ENCODE measurements around the gene LCP1. TPM values are rescaled to one million over a fixed set of nuclear protein-coding genes. Genes with fewer than 3 reads are reported as not detected.

LCP1 gene
- total RNA-seq, 1 donor from 2014 or later, result 8.3 TPM

DNA sequence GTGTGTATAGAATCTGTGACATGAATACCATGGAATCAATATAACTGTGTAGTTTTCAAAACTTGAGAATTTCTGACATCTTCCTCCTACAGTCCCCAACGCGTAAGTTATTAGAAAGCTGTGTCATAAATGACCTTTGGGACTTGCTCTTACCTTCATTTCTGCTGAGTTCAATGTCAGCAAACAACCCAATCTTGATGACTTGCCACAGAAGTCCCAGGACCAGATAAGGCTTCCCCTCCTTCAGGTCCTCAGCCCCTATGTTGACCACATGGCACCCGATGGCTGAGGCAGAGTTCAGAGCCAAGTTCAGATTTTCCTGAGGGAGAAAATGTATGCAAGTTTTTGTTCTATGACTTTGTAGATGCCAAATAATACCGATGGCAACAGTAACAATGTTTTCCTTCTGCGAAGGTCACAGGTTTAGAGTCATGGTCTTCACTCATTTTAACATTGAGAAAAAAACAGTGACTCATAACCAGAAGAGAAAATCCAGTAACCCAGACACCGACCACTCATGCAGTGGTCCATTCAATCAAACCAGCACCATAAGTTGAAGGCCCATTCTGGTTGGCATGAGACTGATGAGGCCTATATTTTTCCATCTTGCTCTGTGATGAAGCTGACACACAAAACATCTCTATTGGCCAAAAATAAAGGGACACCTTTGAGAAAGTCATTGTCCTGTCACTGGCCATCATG lies 29.2 kb downstream of the LCP1 start:
- peaks cover 2% of the 10 kb centered on the region for H3K36me3 Mint-ChIP-seq (ENCODE audit: insufficient read depth)
- H3K4me1 Mint-ChIP-seq (ENCODE audit: low read depth), result peaks cover 13% of the 10 kb centered on the region
- DNase-seq (ENCODE audit: low spot score, unreplicated experiment), result no peak
- H3K4me3 Mint-ChIP-seq (ENCODE audit: low read depth), result no peak overlapping the region
- TF ChIP-seq, protein P1, sequence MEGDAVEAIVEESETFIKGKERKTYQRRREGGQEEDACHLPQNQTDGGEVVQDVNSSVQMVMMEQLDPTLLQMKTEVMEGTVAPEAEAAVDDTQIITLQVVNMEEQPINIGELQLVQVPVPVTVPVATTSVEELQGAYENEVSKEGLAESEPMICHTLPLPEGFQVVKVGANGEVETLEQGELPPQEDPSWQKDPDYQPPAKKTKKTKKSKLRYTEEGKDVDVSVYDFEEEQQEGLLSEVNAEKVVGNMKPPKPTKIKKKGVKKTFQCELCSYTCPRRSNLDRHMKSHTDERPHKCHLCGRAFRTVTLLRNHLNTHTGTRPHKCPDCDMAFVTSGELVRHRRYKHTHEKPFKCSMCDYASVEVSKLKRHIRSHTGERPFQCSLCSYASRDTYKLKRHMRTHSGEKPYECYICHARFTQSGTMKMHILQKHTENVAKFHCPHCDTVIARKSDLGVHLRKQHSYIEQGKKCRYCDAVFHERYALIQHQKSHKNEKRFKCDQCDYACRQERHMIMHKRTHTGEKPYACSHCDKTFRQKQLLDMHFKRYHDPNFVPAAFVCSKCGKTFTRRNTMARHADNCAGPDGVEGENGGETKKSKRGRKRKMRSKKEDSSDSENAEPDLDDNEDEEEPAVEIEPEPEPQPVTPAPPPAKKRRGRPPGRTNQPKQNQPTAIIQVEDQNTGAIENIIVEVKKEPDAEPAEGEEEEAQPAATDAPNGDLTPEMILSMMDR (IDR thresholded peaks at IDR 0.05; ENCODE audit: unreplicated experiment), result no peak
- no peaks in the 10 kb centered on the region for H3K27me3 Mint-ChIP-seq
- no peak overlapping the region for H3K27ac Mint-ChIP-seq
- no peaks in the 10 kb centered on the region for H3K9me3 Mint-ChIP-seq (ENCODE audit: low read depth)

DNA sequence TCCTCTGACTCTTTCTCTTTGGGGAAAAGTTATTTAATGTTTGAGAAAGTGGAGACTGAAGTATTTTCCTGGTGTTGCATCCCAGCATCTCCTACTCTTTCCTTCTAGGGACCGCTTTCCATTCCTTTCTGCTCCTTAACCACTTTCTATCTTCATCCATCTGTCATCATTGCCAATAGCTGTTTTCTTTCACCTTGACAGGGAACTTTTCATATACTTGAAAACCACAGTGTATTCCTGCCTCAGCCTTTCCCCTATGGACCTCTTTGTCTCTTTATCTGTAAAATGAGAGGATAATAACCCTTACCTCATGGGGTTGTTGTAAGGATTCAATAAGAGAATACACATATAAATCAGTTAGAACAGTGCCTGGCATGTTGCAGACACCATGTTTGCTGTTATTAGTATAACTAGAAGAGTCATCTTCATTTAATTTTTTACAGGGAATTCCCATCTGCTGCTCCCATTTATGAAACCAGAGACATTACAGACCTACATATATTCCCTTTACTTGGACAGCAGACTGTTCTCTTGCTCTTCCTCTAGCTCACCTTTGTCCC lies 31.8 kb downstream of the LCP1 start:
- Mint-ChIP-seq H3K4me1 (ENCODE audit: low read depth) (peaks cover 26% of the 10 kb centered on the region), H3K27me3 (no peaks in the 10 kb centered on the region), H3K36me3 (ENCODE audit: insufficient read depth) (peaks cover 2% of the 10 kb centered on the region), H3K9me3 (ENCODE audit: low read depth) (peaks cover 2% of the 10 kb centered on the region), H3K27ac (no peak overlapping the region), H3K4me3 (ENCODE audit: low read depth) (no peak overlapping the region)
- DNase-seq (ENCODE audit: low spot score, unreplicated experiment), result no peak
- TF ChIP-seq, protein P1 (IDR thresholded peaks at IDR 0.05; ENCODE audit: unreplicated experiment), result no peak

DNA sequence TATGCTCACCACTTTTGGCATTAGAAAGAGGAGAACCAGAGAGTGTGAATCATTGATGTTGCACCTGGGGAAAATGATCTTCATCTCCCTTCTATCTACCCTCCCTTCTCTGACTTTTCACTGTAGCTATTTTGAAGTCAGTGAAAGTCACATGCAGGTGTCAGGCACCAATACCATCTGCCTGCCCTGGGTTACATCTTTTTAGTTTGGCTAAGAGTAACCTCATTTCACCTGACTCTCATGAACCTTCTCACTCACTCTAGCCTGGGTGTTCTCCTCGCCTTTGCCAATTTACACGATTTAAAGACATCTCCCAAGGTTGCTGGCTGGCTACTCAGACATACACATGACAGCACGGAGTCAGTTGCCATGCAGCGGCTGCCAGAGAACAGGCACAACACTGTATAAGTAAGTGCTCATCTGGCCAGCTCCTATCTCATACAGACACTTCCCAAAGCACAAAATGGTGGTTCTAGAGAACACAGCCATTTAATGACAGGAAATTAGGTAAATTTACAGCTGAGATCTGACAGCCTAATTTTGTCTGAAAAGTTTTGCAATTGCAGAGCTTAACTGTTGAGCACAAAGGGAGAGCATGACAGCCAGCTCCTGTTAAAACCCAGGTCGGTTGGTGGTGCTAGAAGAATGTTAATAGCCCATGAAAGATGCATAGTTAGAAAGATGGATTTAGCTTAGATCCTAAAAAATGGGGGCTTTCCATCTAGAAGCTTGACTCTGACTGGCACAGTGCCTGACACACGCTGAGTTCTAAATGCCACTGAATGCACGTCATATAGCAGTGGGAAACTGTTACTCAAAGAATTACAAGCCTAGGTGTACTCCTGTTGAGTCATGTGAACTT lies 32.5 kb downstream of the LCP1 start:
- Mint-ChIP-seq H3K4me1 (ENCODE audit: low read depth) (peaks cover 32% of the 10 kb centered on the region), H3K27me3 (no peaks in the 10 kb centered on the region), H3K27ac (no peak overlapping the region), H3K36me3 (ENCODE audit: insufficient read depth) (peaks cover 2% of the 10 kb centered on the region), H3K9me3 (ENCODE audit: low read depth) (peaks cover 10% of the 10 kb centered on the region), H3K4me3 (ENCODE audit: low read depth) (no peak overlapping the region)
- TF ChIP-seq, protein P1 (IDR thresholded peaks at IDR 0.05; ENCODE audit: unreplicated experiment), result no peak
- DNase-seq (ENCODE audit: low spot score, unreplicated experiment), result no peak

DNA sequence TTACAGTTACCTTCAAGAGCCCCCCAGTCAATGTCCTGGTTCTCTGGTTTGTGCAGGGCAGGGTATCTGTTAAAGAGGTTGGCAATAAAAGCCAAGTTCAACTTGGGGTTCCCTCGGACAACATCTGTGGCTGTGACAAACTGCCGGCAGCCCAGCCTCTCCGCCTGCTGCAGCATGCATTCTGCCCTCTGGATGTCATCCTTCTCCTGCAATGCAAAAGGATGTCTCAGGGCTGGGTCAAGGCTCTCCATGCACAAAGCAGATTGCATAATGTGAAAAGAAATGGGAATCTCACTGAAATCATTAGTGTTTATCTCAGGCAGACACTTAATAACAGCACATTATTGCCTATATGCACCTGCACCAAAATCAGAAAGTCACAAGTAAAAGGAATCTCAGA lies 35.1 kb downstream of the LCP1 start:
- TF ChIP-seq, protein P1 (IDR thresholded peaks at IDR 0.05; ENCODE audit: unreplicated experiment), result peak; percentile 35
- H3K4me3 Mint-ChIP-seq (ENCODE audit: low read depth), result no peak overlapping the region
- peaks cover 2% of the 10 kb centered on the region for H3K36me3 Mint-ChIP-seq (ENCODE audit: insufficient read depth)
- DNase-seq (ENCODE audit: low spot score, unreplicated experiment), result no peak
- H3K27ac Mint-ChIP-seq, result peak overlapping the region; percentile 37
- H3K9me3 Mint-ChIP-seq (ENCODE audit: low read depth), result peaks cover 11% of the 10 kb centered on the region
- H3K4me1 Mint-ChIP-seq (ENCODE audit: low read depth), result peaks cover 45% of the 10 kb centered on the region
- no peaks in the 10 kb centered on the region for H3K27me3 Mint-ChIP-seq

DNA sequence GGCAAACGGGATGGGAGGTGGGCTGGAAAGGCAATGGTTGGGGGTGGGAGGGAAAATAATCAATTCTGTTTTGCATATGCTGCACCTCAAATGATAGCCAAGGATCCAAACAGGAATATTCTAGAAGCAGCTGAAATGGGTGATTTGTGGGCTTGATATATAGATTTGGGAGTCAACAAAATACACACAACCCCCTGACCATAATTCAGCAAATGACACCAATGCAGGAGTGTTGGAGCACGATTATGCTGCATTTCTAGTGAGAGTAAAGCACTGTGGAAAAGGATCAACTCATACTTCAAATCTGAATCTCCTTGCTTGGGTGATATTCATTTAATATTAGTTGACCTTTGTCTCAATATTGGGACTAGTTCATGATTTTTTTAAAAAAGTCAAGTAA lies 36.0 kb downstream of the LCP1 start:
- Mint-ChIP-seq H3K36me3 (ENCODE audit: insufficient read depth) (peaks cover 2% of the 10 kb centered on the region), H3K4me3 (ENCODE audit: low read depth) (no peak overlapping the region), H3K9me3 (ENCODE audit: low read depth) (peaks cover 11% of the 10 kb centered on the region), H3K27ac (no peak overlapping the region), H3K4me1 (ENCODE audit: low read depth) (peaks cover 48% of the 10 kb centered on the region), H3K27me3 (no peaks in the 10 kb centered on the region)
- TF ChIP-seq, protein P1 (IDR thresholded peaks at IDR 0.05; ENCODE audit: unreplicated experiment), result no peak
- DNase-seq (ENCODE audit: low spot score, unreplicated experiment), result no peak

Data from progenitor cell of endocrine pancreas (in vitro differentiated cells).